Epidermal melanocyte (primary cell): ENCODE measurements around the gene GMPPA.

Source experiments
- DNase-seq: peaks from one replicate; pipeline ENCODE4 v3.0.0; 2011; ENCODE audit warnings: low spot score; ENCODE audit not compliant: insufficient read length

GMPPA gene

DNA sequence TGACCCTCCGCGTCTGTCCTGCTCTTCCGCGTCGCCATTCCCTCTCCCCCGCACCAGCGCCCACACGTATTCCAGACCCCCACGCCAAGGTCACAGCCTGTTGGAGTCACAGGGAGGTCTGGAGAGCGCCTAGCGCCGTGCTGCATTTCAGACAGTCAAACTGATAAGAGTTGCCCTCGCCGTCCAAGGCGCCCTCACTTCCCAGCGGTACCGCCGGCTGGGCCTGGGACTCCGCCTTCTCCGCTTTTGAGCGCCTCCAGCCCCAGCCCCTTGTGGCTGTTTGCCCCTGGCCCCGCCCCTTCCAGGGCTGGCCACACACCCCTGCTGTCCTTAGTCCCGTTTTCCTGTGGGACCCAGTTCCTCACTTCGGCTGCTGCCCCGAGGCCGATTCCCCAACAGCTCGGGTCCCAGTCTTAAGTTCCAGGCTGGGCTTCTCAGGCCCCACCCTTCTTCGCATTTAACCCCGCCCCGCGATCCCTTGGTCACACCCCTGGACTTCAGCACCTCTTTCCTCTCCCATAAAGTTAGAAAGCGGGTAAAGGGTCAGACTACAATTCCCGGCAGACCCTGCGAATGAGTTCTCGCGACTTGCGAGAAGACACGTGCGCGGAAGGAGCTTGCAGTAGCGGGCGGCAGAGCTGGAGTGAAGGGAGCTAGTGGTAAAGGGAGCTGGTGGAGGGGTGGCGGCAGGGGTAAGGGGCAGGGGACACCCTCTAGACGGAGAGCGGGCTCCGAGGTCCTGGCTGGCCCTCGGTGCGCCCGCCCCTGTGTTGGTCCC, at the start of gene GMPPA:
GMPPA (plus strand) TSS at position 612 of the 778 bp plus-strand sequence. CDS start 1,085 bp downstream, outside the sequence.
- DNase-seq: peak; percentile 99

DNA sequence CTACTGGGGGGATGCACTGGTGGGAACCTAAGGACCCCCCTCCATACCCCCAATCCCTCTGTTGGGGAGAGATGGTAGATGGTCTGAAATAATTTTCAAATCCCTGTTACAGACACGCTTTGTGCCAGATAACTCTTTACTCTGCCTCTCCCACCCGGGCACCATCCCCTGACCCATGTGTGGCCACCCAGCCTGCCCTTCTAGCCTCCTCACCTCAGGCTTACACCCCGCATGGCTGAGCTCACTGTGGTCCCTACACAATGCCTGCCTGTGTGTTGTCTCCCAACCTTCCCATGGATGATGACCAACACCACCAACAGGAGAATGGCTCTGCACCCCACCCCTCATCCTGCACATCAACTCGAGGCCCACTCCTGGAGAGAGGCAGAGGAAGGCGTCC, 49.1 kb upstream of the GMPPA start:
- DNase-seq: no peak

DNA sequence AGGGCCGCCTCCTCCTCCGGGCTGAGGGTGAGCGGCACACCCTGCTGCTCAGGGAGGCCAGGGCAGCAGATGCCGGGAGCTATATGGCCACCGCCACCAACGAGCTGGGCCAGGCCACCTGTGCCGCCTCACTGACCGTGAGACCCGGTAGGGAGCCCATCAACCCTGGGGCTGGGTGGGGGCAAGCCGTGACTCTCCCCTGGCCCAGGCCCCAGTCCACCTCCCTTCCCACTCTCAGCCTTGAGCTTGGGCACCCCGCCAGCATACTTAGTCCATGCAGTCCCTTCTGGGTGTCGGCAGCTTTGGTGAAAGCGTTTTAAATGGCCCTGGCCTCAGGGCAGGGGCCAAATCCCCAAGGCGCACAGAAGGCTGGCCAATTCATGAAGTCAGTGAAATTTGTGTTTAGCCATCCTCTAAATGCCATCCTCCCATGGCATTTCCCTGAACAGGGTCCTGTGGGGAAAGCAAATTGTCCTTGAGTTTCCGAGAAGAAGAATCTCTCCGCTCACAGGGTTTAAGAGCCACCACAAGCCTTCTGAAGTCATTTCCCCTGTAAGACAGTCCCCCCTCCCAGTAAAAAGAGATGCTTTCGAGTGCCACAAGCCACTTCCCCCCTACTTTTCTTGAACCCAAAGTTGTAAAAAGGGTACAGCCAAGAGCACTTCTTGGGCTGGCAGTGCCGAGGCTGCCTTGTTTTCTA, 46.9 kb upstream of the GMPPA start:
- DNase-seq: no peak

DNA sequence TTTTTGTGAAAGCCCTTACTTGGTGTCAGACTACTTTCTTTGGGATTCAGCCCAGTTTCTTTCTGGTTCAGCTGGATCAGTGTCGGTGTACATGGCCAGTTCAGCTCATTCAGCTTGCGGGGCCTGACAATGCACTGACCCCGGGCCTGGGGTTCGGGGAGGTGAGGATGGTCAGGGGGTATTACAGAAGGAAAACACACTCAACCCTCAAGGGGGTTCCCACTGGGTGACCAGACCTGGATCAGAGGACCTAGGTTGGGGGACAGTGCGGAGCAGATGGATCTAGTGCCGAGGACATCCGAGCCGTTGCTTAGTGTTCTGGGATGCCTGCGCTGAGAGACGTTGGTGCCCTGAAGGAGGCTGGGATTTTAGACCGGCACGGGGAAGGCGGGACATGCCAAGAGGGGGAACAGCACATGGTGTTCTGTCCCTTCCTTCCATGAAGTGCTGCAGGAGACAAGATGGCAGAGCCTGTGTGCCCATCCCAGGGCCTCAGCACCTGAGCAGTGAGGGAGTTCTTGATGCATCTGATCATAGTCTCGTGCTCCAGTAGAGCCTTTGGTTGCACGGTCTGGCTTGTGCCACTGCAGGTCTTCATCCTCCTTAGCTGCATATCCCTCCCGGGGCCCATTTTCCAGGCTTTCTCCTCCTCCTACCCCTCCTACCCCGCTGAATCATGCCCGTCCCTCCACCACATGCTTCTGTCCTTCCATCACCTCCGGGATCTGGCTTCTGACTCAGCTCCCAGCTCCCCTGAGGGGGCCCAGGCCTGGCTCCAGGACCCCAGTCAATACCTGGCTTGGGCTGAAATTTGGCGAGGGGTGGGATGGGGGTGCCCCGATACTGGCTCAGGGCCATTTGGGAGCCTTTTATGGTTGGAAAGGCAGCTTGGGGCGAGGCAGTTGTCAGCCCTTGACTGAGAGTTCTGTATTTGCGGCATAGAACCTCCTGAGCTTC, 46.1 kb upstream of the GMPPA start:
- peak; percentile 84 for DNase-seq

DNA sequence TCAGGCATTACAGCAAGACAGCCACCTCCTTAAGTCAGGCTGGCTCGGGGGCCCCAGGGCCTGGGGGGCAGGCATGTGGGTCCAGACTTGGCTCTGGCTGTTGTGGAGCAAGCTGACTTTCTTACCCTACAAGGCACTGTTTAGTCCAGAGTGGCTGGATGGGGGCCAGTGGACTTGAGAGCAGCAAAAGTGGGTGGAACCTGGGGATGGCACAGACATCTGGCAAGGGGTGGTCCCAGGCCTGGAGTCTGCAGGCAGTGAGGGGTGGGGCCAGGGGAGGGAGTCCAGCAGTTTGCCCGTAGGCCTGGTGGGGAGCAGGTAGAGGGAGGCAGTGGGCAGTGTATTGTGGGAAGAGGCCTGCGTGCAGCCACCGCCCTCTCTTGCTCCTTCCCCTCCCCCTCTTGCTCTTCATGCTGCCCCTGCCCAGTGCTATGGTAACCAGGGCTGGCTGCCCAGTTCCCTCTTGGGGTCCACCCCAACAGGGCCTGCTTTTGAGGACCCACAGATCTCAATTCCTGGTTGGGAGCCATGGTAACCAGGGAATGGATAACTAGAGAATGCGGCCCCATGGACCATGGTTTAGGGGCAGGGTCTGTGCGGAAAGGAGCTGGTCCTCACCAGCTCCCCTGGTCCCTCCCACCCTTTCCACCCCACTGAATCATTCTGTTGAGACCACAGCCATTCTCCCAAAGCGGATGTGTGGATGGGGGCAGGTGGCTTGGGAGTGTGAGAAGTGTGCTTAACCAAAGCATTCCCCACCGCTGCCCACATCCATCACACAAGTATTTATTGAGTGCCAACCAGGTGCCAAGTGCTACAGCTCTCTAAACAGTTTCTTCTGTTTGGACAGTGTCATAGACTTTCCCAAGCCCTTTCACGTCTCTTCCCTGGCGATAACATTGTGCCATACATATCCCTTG, 44.8 kb upstream of the GMPPA start:
- peak; percentile 67 for DNase-seq

DNA sequence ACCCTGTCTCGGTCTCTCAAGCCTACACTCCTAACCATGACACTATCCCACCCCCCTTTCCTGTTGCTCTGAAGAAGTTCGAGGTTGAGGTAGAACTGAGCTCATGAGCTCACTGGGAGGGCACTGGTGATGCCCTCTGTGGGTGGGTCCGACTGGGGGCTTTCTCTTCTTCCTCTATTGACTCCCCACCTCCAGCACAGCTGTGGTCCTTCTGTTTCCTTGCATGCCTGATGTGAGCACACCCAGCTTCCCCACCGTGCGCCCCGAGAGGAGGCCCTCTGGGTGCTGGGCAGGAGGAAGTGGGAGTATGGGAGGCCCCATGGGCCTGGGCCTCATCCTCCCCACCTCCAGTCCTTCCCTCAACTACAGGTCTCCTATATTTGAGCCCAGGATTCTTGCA, 43.1 kb upstream of the GMPPA start:
- DNase-seq: no peak

DNA sequence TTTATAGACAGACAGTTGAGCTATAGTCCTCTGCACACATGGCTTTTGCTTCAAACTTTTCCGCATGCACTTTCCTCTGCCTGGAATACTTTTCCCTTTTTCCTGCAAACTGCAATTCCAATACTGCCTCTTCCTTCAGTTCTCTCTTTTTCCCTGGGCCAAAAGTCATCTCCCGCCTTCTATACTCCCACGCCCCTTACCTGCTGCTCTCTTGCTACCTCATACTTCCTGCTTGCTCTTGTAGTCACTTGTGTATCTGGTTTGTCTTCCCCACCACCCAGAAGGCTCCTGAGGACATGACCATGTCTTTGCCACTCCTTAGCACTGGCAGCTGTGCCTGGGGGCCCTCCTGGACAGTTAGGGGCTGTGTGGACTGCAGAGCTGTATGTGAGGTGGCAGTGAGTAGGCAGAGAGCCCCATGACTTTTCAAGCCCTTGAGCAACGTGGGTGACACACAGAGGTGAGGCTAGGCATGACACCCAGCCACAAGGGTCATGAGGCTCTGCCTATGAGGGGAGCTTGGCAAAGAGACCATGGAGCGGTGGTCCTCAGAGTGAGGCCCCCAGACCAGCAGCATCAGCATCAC, 40.8 kb upstream of the GMPPA start:
- DNase-seq: no peak

DNA sequence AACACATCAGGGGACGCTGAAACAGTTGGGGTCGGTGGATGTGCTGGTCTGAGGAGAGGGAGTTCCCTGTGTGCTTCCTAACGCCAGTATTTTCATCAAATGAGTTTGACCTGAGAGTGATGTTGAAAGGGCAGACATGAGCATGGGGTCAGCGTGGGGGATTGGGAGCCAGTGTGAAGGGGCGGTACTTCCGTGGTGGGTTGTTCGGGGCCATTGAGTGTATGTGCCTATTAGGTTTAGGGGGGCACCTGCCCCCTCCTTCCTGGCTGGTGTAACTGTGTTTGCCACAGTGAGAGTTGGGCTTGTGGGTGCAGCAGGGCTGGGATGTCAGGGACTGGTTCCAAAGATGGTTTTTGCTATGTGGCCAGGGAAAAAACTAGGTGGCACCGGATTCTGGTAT, 39.7 kb upstream of the GMPPA start:
- DNase-seq: no peak

DNA sequence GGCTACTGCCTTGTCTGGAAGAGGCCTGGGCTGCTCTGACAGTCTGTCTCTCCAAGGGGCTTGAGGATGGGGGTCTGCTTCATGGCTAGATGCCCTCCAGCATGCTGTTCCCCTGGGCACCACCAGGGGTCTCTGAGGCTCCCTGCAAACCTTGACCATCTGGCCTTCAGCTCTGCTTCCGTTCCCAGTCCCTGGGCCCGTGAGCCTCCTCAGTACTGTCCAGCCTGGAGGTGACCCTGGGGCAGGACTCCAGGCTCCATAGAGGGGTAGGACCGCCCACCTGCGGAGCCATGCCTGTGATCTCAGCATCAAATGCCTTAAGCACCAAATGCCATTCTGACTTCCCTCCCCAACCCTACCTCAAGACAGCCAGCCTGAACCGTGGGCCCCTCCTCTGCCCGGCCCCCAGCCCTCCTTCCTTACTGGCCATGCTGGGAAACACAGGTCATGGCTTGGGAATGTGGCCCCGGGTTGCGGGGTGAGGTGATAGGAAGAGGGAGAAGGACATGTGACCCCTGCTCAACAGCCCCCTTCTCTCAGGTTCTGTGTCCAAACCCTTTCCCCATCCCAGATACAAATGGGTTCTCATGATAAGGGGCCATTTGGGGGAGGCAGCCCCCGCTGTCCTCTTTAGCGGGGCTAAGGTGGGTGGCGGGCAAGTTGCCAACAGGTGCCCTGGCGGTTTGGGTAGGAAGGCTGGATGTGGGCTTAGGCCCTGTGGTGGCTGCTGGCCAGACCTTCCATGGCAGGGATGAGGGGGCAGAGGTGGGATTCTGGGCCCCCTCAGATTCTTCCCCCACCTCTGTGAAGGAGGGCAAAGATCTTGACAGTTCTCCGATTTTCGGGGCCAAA, 39.0 kb upstream of the GMPPA start:
- peak; percentile 87 for DNase-seq

DNA sequence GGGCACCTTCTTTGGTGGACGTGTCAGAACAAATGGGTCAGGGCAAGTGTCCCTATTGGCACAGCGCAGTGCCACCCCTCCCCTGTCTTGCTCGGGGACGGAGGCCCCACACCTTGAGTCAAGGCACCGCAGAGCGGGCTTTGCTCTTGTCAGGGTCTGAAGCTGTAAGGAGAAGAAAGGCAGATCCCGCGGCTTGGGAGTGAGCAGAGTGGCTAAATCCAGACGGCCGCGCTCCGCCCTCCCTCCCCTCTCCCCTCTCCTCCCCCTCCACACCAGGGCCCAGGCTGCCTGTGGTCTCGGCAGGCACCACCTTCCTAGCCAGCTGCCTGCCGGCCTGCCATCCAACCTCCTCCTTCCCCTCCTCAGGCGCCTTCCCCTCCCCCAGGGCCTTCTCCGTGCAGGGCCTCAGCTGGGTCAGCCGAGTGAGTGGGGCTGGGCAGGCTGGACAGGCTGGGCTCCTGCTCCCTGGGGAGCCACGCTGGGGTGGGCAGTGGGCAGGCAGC, 38.2 kb upstream of the GMPPA start:
- no peak for DNase-seq

DNA sequence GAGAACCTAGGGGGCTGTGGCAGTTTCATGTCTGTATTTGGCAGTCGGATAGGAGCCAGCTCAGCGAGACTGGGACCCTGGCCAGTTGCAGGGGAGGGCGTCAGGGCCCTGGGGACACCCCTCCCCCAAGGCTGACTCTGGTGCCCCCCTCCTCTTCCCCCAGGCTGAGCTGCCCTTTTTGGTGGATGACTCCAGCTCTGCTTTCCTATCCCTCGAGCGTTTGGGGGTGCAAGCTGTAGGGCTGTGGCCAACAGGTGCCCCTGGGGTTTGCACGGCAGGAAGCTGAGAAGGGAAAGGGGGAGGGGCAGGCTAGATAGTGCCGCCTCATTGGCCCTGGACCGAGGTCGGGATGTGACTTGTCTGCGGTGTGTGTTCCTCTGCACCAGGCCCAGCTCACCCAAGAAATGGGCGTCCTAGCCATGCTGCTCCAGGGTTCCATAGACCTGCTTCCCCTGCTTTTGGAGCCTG, 37.6 kb upstream of the GMPPA start:
- no peak for DNase-seq

DNA sequence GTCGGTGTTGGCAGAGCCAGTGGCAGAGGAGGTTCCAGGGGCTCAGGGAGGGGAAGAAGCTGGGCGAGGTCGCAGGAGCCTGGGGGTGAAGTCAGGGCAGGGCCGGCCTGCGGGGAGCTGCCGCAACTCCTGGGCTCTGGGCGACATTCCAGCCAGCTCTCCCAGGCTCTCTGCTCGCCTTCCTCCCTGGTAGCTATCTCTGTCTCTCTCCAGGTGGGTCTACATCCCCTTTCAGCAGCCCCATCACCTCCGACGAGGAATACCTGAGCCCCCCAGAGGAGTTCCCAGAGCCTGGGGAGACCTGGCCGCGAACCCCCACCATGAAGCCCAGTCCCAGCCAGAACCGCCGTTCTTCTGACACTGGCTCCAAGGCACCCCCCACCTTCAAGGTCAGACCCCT, 37.0 kb upstream of the GMPPA start:
- DNase-seq: no peak

DNA sequence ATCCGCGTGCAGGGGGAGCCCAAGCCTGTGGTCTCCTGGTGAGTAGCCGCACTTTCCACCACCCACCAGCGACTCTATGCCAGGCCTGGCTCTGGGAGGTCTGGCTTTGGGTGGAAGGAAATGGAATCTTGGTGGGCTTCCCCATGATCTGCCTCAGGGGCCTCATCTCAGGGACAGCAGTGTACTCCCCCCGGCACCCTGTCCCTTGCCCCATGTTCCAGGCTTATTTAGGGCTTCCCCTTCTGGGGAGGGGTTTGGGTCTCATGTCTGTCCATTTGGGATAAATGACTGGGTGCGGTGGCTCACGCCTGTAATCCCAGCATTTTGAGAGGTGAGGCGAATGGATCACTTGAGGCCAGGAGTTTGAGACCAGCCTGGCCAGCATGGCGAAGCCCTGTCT, 36.3 kb upstream of the GMPPA start:
- no peak for DNase-seq

DNA sequence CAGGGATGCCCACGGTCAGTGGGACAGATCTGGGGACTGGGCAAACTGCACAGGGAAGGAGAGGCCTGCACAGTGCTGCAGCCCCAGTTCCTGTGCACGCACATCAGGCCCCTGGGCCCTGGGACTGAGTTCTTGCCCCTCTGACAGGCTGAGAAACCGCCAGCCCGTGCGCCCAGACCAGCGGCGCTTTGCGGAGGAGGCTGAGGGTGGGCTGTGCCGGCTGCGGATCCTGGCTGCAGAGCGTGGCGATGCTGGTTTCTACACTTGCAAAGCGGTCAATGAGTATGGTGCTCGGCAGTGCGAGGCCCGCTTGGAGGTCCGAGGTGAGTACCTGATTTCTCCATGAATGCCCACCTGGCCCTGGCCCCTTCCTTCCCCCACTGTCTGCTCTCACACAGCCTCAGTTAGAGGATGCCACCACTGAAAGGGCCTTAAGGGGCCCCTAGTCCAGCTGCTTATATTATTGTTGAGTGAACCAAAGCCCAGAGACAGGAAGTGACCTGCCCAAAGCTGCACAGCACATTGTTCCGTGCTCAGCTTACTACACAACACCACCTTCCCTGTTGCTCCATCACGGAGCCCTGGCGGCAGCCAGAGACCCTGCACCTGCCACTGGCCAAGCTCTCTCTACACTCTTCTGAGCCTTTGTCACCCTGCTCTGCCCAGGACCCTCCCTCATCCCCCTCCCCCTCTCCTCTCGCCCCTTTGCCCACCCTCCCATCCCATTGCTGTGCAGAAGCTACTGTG, 34.2 kb upstream of the GMPPA start:
- no peak for DNase-seq

DNA sequence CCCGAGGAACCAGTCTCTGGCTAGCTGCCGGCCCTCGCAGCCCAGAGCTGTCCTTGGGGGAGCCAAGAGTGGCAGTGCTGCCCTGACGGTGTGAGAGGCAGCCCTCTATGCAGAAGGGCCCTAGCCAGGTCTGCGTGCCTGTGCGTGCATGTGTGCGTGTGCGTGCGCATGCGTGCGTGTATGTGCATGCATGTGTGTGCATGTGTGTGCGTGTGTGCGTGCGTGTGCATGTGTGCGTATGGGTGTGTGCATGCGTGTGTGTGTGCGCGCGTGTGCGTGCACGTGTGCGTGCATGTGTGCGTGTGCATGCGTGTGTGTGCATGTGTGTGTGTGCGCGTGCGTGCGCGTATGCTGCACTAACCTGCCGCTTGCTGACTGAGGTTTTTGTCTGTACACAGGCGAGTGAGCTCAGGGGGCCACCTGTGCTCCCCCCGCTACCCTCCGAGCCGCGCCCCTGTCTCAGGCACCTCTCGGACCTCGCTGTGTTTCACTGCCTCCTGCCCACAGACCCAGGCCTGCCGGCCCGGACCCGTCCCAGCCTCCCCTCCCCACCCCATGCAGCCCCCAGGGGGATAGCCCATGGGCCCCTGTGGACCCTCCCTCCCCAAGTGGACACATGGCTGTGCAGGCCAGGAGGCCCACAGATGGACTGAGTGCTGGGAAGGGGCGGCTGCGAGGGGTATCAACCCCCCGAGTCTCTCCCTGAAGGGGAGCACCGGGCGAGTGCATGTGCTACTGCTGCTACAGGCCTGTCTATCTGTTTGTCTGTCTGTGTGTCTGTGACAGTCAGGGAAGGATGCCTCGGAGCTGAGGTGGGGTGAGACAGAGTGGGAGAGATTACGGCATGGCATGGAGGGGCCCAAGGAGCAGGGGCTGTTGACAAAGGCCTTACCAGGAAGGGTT, 32.8 kb upstream of the GMPPA start:
- no peak for DNase-seq

DNA sequence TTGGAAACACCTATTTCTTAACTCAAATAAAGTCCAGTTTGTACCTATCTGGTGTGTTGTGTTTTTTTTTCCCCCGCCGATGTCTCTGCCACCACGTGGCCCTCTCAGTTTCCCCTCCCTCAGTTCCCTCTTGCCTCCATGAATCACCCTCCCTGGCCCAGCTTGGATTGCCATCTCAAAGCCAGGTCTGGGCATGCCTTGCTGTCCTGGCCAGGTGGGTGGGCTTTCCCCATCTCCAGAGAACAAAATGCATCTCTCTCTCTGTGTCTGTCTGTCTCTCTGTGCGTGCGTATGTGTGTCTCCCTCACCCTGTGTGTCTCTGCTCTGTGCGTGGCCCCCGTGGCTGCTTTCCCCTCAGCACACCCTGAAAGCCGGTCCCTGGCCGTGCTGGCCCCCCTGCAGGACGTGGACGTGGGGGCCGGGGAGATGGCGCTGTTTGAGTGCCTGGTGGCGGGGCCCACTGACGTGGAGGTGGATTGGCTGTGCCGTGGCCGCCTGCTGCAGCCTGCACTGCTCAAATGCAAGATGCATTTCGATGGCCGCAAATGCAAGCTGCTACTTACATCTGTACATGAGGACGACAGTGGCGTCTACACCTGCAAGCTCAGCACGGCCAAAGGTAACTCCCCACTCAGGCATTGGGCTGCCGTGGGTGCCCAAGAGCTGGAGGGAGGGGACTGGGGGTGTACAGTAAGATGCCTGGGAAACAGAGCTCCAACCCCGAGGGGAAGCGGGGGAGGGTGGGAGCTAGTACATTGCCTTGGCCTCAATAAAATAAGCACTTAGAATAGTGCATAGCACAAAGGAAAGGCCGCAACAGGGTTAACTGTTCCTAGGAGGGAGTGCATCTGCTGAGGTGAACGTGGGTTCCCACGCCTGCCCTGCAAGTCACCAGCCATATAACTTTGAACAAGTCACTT, 31.6 kb upstream of the GMPPA start:
- no peak for DNase-seq
